Measurements from ENCODE around the gene RAPGEF5. TPM values are rescaled to one million over a fixed set of nuclear protein-coding genes. Genes with fewer than 3 reads are reported as not detected.

Gene RAPGEF5
- total RNA-seq, 4 donors from 2014 or later: 26.5 to 76.6 (median 39.3) TPM

DNA sequence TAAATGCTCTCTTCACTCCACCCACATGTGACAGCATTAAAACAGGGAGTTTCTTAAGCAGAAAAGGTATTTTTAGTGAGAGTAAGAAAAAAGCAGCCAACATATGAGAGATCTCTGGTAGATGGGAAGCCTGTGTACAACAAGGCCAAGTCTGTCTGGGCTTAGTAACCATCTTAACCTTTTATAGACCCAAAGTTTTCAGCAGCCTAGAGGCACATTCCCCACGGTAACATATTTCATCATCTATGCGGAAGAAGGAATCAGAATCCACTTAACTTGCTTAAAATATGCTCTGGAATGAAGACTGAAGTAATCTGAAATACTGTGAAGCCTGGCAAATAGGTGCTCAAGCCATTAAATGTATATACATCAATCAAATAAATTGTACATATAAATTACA lies 127.8 kb downstream of the RAPGEF5 start:
- Histone ChIP-seq H3K27me3 (no peaks in the 10 kb centered on the region), H3K4me1 (peaks cover 0 to 4% of the 10 kb centered on the region in 2 donors), H3K9me3 (no peaks in the 10 kb centered on the region), H3K36me3 (no peaks in the 10 kb centered on the region), H3K4me3 (replicated peaks in 1 of 3) (no peak overlapping the region), H3K27ac (no peak overlapping the region)
- DNase-seq: no peak
- TF ChIP-seq, protein P1, sequence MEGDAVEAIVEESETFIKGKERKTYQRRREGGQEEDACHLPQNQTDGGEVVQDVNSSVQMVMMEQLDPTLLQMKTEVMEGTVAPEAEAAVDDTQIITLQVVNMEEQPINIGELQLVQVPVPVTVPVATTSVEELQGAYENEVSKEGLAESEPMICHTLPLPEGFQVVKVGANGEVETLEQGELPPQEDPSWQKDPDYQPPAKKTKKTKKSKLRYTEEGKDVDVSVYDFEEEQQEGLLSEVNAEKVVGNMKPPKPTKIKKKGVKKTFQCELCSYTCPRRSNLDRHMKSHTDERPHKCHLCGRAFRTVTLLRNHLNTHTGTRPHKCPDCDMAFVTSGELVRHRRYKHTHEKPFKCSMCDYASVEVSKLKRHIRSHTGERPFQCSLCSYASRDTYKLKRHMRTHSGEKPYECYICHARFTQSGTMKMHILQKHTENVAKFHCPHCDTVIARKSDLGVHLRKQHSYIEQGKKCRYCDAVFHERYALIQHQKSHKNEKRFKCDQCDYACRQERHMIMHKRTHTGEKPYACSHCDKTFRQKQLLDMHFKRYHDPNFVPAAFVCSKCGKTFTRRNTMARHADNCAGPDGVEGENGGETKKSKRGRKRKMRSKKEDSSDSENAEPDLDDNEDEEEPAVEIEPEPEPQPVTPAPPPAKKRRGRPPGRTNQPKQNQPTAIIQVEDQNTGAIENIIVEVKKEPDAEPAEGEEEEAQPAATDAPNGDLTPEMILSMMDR (IDR thresholded peaks at IDR 0.05): no peak
- no peak for TF ChIP-seq POLR2A (IDR thresholded peaks at IDR 0.05)
- intact Hi-C loops (cut with DNase I): no loop called here
- 82 to 85% methylated on average over 2 of the region's 2 CpGs for WGBS, 2 donors

- Histone ChIP-seq H3K4me1 (no peaks in the 10 kb centered on the region), H3K36me3 (no peaks in the 10 kb centered on the region), H3K4me3 (replicated peaks in 1 of 3) (no peak overlapping the region), H3K9me3 (no peaks in the 10 kb centered on the region), H3K27ac (no peak overlapping the region), H3K27me3 (no peaks in the 10 kb centered on the region)
- WGBS, 2 donors: 47 to 61% methylated on average over 1 of the region's 1 CpG
- DNase-seq: no peak
- TF ChIP-seq, protein P1 (IDR thresholded peaks at IDR 0.05): no peak
- no peak for TF ChIP-seq POLR2A (IDR thresholded peaks at IDR 0.05)
- intact Hi-C loops (cut with DNase I): no loop called here
Measured at GRCh38 chr7:22223807-22224206, 133.1 kb downstream of the RAPGEF5 start.

- H3K9me3 ChIP-seq: no peaks in the 10 kb centered on the region
- TF ChIP-seq POLR2A (IDR thresholded peaks at IDR 0.05): no peak
- TF ChIP-seq, protein P1 (IDR thresholded peaks at IDR 0.05): no peak
- no peaks in the 10 kb centered on the region for H3K36me3 ChIP-seq
- no peak overlapping the region for H3K4me3 ChIP-seq (replicated peaks in 1 of 3)
- no peak for DNase-seq
- intact Hi-C loops (cut with DNase I): no loop called here
- H3K27me3 ChIP-seq: no peaks in the 10 kb centered on the region
- H3K27ac ChIP-seq: peak overlapping the region; percentile 44 to 67 (median 63)
- 52 to 62% methylated on average over 4 of the region's 4 CpGs for WGBS, 2 donors
- H3K4me1 ChIP-seq: no peaks in the 10 kb centered on the region
Measured at GRCh38 chr7:22220941-22221340, 136.0 kb downstream of the RAPGEF5 start.

DNA sequence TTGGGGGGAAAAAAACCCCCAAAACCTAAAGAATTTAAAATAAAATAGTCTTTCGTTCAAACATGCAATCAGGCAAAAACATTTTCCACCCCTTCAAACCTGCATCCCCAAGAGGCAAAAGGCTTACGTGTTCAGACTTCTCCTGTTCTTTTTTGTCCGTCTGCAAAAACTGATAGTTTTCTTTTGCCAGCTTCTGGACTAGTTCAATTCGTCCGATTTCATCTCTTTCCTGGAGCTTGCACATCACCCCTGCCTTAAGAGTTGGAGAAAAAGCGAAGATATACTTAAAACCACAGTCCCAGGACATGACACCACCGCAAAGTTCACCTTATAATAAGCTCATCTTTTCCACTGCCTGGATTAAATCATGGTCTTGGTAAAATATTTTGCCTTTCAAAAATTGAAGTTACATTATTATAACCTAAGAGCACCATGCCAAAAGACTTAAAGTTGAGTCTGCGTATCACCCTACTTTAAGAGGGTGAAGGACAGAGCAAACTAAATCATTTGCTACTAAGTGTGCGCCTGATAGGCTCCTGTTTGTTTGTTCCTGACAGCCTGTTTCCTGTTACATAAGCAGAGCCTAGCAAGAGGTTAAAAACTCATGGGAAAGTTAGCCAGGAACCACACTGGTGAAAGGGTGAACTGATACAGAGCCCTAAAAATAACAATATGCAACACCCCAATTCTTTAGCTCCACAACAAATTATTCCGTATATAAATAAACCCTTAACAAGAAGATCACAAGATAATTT lies 137.0 kb downstream of the RAPGEF5 start:
- intact Hi-C loops (cut with DNase I): no loop called here

DNA sequence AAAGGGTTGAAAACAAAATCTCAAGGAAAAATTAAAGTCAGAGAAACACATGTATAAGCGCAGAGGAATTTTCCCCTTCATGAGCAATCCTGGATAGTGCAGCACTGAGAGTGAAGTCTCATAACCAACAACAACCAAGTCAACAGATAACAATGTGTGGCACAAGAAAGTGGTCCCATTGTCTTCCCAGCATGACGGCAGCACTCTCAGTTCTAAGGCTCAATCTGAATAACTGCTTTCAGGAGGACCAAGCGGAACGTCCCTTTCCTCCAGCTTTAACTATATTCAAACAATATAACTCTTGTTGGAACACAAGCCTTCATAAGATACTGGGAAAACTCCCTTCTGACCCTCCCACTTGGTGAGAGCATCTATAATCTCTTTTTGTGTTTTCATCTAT lies 137.9 kb downstream of the RAPGEF5 start:
- Histone ChIP-seq H3K27me3 (no peaks in the 10 kb centered on the region), H3K4me3 (replicated peaks in 1 of 3) (peak overlapping the region in 1 of 3 donors; percentile 17), H3K9me3 (no peaks in the 10 kb centered on the region), H3K4me1 (no peaks in the 10 kb centered on the region), H3K27ac (peak overlapping the region in 2 of 3 donors; percentile 63 to 67), H3K36me3 (no peaks in the 10 kb centered on the region)
- intact Hi-C loops (cut with DNase I): no loop called here
- TF ChIP-seq, protein P1 (IDR thresholded peaks at IDR 0.05): no peak
- TF ChIP-seq POLR2A (IDR thresholded peaks at IDR 0.05): no peak
- 75 to 78% methylated on average over 4 of the region's 4 CpGs for WGBS, 2 donors
- DNase-seq: no peak

More for the DNA sequence above, 137.0 kb downstream of the RAPGEF5 start:
- TF ChIP-seq POLR2A (IDR thresholded peaks at IDR 0.05): peak in 1 of 2 donors; percentile 11
- TF ChIP-seq, protein P1 (IDR thresholded peaks at IDR 0.05): no peak
- Histone ChIP-seq H3K27ac (peak overlapping the region; percentile 48 to 67 (median 63)), H3K4me3 (replicated peaks in 1 of 3) (peak overlapping the region in 1 of 3 donors; percentile 17), H3K27me3 (no peaks in the 10 kb centered on the region), H3K9me3 (no peaks in the 10 kb centered on the region), H3K4me1 (no peaks in the 10 kb centered on the region), H3K36me3 (no peaks in the 10 kb centered on the region)
- 65 to 70% methylated on average over 10 of the region's 10 CpGs for WGBS, 2 donors
- no peak for DNase-seq

Measured in thyroid gland (tissue), 4 donors.